Muscle of leg (tissue), 11 donors: ENCODE data around the gene WDR83. TPM values are rescaled to one million over a fixed set of nuclear protein-coding genes. Genes with fewer than 3 reads are reported as not detected.

Experiments used
- DNase-seq: peaks from one replicate; pipeline ENCODE4 v3.0.0; 2013
- H3K27ac ChIP-seq: one replicate; pipeline ENCODE4 v1.5.1; 2013; ENCODE audit warnings: mild to moderate bottlenecking, low read length, control low read depth
- H3K27me3 ChIP-seq: one replicate; pipeline ENCODE4 v1.6.1; 2013; ENCODE audit warnings: low read length; ENCODE audit not compliant: control insufficient read depth, insufficient read depth
- H3K36me3 ChIP-seq: one replicate; pipeline ENCODE4 v1.6.1; 2013; ENCODE audit warnings: low read length; ENCODE audit not compliant: control insufficient read depth, insufficient read depth
- H3K4me1 ChIP-seq: one replicate; pipeline ENCODE4 v1.6.1; 2013; ENCODE audit warnings: low read length; ENCODE audit not compliant: control insufficient read depth, insufficient read depth
- H3K4me3 ChIP-seq: one replicate; pipeline ENCODE4 v1.5.1; 2013; ENCODE audit warnings: low read length, control low read depth
- H3K9me3 ChIP-seq: replicated peaks from 2 replicates; pipeline ENCODE4 v1.6.1; 2013; ENCODE audit warnings: low read depth, low read length; ENCODE audit not compliant: control insufficient read depth
- WGBS: methylation state at CpG from one replicate; pipeline ENCODE4 v1.1.5; 2013; ENCODE audit warnings: missing lambda C conversion rate; ENCODE audit not compliant: insufficient coverage; 5-methylcytosine and 5-hydroxymethylcytosine counted together
- polyA plus RNA-seq, 8 donors: library from polyadenylated mRNA; unstranded; fragments of 120-200 nt; gene quantifications; one replicate each; pipeline versions ENCODE4 v1.2.1 to v1.2.3, GENCODE V29; 2013; ENCODE audit warnings: inconsistent platforms in 1 of 8, low replicate concordance in 1 of 8; ENCODE audit not compliant: insufficient read length in 8 of 8, insufficient read depth in 1 of 8
- total RNA-seq: library from RNA; stranded (reverse); fragments of 120-200 nt; gene quantifications from one replicate; pipeline ENCODE4 v1.2.4, GENCODE V29; 2013

WDR83 gene
- total and polyA plus RNA-seq, 9 donors: 6.8 to 16.0 (median 13.0) TPM

DNA sequence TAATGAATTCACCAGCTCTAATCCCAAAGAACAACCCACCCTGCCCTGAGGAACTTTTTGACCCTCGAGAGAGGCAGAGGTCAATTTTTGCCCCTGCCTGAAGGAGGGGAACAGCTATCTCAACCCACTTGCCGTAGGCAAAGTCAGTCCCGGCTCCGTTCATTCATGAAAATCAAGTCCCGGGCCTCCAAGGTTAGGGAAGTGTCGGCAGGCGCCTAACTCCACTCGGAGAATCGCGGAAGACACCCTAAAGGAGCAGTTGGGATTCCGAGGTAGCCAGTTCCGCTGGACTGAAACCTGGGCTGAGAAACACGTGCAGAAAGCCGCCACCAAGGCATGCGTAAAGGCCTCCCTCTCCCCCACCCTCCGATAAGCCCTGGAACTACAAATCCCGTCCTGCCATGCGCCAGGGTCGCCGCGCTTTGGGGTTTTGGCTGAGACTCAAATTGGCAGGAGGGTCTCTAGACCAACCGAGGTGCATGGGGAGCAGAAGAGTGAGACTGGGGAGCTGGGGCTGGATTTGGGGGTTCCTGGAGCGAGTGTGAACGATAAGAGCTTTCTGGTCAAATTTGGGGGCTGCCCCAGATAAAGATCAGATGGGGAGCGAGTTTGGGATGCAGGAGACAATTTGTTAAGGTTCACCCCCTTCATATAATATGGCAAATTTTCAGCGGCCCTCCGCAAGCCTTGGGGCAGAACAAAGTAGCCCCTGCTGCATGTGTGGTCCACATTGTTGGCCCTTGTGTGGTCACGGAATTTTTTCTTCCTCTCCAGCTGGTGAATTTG lies 57.2 kb downstream of the WDR83 start, which contains the start of gene TNPO2:
Gene TNPO2 (minus strand): TSS at position 292 of the 786 bp plus-strand sequence. CDS start 2,955 bp downstream, outside the sequence.
- Histone ChIP-seq H3K27me3 (no peaks in the 10 kb centered on the region), H3K27ac (peak within 1 kb of the TSS; percentile 96), H3K9me3 (no peaks in the 10 kb centered on the region), H3K36me3 (peaks cover 16% of the 10 kb centered on the region), H3K4me3 (peak within 1 kb of the TSS; percentile 73), H3K4me1 (peaks cover 33% of the 10 kb centered on the region)
- WGBS: 3% methylated on average over 16 of the region's 28 CpGs
- DNase-seq: peak; percentile 74

Other genes with a start within 250 kb of the WDR83 start
- gene ZNF443, start 225.8 kb upstream of the WDR83 start, total RNA-seq: 5.4 TPM
- 1 to 10 TPM; 2.5 to 4.4 (median 3.3) TPM for gene ZNF443, start 225.8 kb upstream of the WDR83 start, polyA plus RNA-seq
- 5.4 TPM for gene ZNF709, start 182.0 kb upstream of the WDR83 start, total RNA-seq
- 1 to 10 TPM; 1.2 to 3.7 (median 2.4) TPM for gene ZNF709, start 182.0 kb upstream of the WDR83 start, polyA plus RNA-seq
- gene ZNF564, start 115.3 kb upstream of the WDR83 start, total RNA-seq: 11.7 TPM
- 1 to 10 TPM; 3.9 to 5.4 (median 4.3) TPM for gene ZNF564, start 115.3 kb upstream of the WDR83 start, polyA plus RNA-seq
- 4.8 TPM for gene ZNF490, start 56.0 kb upstream of the WDR83 start, total RNA-seq
- gene ZNF490, start 56.0 kb upstream of the WDR83 start, polyA plus RNA-seq: 1 to 10 TPM; 1.6 to 3.9 (median 2.5) TPM
- 12.3 TPM for gene ZNF791, start 55.9 kb upstream of the WDR83 start, total RNA-seq
- 10 to 100 TPM in 7 of 8 donors, 1 to 10 TPM in 1; 7.5 to 13.6 (median 11.7) TPM for gene ZNF791, start 55.9 kb upstream of the WDR83 start, polyA plus RNA-seq
- 23.5 TPM for gene MAN2B1, start 65 bp upstream of the WDR83 start, total RNA-seq
- 10 to 100 TPM; 26.7 to 39.9 (median 31.9) TPM for gene MAN2B1, start 65 bp upstream of the WDR83 start, polyA plus RNA-seq
- gene DHPS, start 15.1 kb downstream of the WDR83 start, total RNA-seq: 68.0 TPM
- 10 to 100 TPM; 55.2 to 73.4 (median 63.3) TPM for gene DHPS, start 15.1 kb downstream of the WDR83 start, polyA plus RNA-seq
- gene GNG14, start 21.2 kb downstream of the WDR83 start, total RNA-seq: not detected
- gene GNG14, start 21.2 kb downstream of the WDR83 start, polyA plus RNA-seq: under 1 TPM in 1 of 8 donors, not detected in 7; 0.33 TPM
- 3.9 TPM for gene FBXW9, start 29.8 kb downstream of the WDR83 start, total RNA-seq
- 1 to 10 TPM; 4.1 to 5.7 (median 4.7) TPM for gene FBXW9, start 29.8 kb downstream of the WDR83 start, polyA plus RNA-seq
- 19.6 TPM for gene TNPO2, start 57.1 kb downstream of the WDR83 start, total RNA-seq
- 10 to 100 TPM; 45.9 to 68.6 (median 56.5) TPM for gene TNPO2, start 57.1 kb downstream of the WDR83 start, polyA plus RNA-seq
- gene TRIR, start 67.9 kb downstream of the WDR83 start, total RNA-seq: 208 TPM
- gene TRIR, start 67.9 kb downstream of the WDR83 start, polyA plus RNA-seq: 100 to 1,000 TPM; 188 to 237 (median 203) TPM
- gene GET3, start 70.7 kb downstream of the WDR83 start, total RNA-seq: 37.6 TPM
- gene GET3, start 70.7 kb downstream of the WDR83 start, polyA plus RNA-seq: 10 to 100 TPM; 42.8 to 58.7 (median 51.6) TPM
- gene BEST2, start 85.0 kb downstream of the WDR83 start, total RNA-seq: not detected
- gene BEST2, start 85.0 kb downstream of the WDR83 start, polyA plus RNA-seq: under 1 TPM in 2 of 8 donors, not detected in 6; 0.13 to 0.16 TPM
- 19.1 TPM for gene HOOK2, start 108.7 kb downstream of the WDR83 start, total RNA-seq
- gene HOOK2, start 108.7 kb downstream of the WDR83 start, polyA plus RNA-seq: 10 to 100 TPM; 13.1 to 40.8 (median 24.0) TPM
- gene JUNB, start 124.7 kb downstream of the WDR83 start, total RNA-seq: 39.1 TPM
- gene JUNB, start 124.7 kb downstream of the WDR83 start, polyA plus RNA-seq: 100 to 1,000 TPM in 1 of 8 donors, 10 to 100 TPM in 7; 17.8 to 157 (median 66.9) TPM
- 191 TPM for gene PRDX2, start 135.0 kb downstream of the WDR83 start, total RNA-seq
- 100 to 1,000 TPM; 143 to 189 (median 171) TPM for gene PRDX2, start 135.0 kb downstream of the WDR83 start, polyA plus RNA-seq
- 5.1 TPM for gene THSD8, start 135.3 kb downstream of the WDR83 start, total RNA-seq
- gene THSD8, start 135.3 kb downstream of the WDR83 start, polyA plus RNA-seq: 1 to 10 TPM in 7 of 8 donors, under 1 TPM in 1; 0.84 to 4.8 (median 2.9) TPM
- 12.6 TPM for gene RNASEH2A, start 139.8 kb downstream of the WDR83 start, total RNA-seq
- 10 to 100 TPM; 19.4 to 31.5 (median 23.3) TPM for gene RNASEH2A, start 139.8 kb downstream of the WDR83 start, polyA plus RNA-seq
- not detected for gene RTBDN, start 167.8 kb downstream of the WDR83 start, total RNA-seq
- under 1 TPM in 2 of 8 donors, not detected in 6; 0.06 to 0.24 TPM for gene RTBDN, start 167.8 kb downstream of the WDR83 start, polyA plus RNA-seq
- 0.09 TPM for gene MAST1, start 171.7 kb downstream of the WDR83 start, total RNA-seq
- under 1 TPM; 0.23 to 0.90 (median 0.61) TPM for gene MAST1, start 171.7 kb downstream of the WDR83 start, polyA plus RNA-seq
- 7.7 TPM for gene DNASE2, start 214.6 kb downstream of the WDR83 start, total RNA-seq
- 10 to 100 TPM in 5 of 8 donors, 1 to 10 TPM in 3; 5.7 to 12.3 (median 10.1) TPM for gene DNASE2, start 214.6 kb downstream of the WDR83 start, polyA plus RNA-seq
- 0.31 TPM for gene KLF1, start 220.4 kb downstream of the WDR83 start, total RNA-seq
- gene KLF1, start 220.4 kb downstream of the WDR83 start, polyA plus RNA-seq: 1 to 10 TPM in 4 of 8 donors, under 1 TPM in 4; 0.32 to 1.5 (median 1.0) TPM
- 16.8 TPM for gene GCDH, start 224.4 kb downstream of the WDR83 start, total RNA-seq
- 10 to 100 TPM; 20.2 to 43.3 (median 29.3) TPM for gene GCDH, start 224.4 kb downstream of the WDR83 start, polyA plus RNA-seq